CD4-positive, alpha-beta T cell treated with Interleukin-17A for 4 hours (primary cell): ENCODE data around the gene STXBP6.

Experiments
- DNase-seq: peaks from one replicate; pipeline ENCODE4 v3.0.0-alpha.2; 2020; ENCODE audit warnings: mixed read lengths

Gene STXBP6

GRCh38 chr14:25050269-25051150 lies 563 bp upstream of the STXBP6 start:
- no peak for DNase-seq

- DNase-seq: no peak
These were observed 817 bp downstream of the STXBP6 start for GRCh38 chr14:25049093-25049567.

GRCh38 chr14:25048170-25049016 lies 1.6 kb downstream of the STXBP6 start:
- DNase-seq: no peak

GRCh38 chr14:25046301-25046943 lies 3.5 kb downstream of the STXBP6 start:
- no peak for DNase-seq

- DNase-seq: no peak
These were observed 5.7 kb downstream of the STXBP6 start for GRCh38 chr14:25044106-25044698.

- DNase-seq: no peak
These were observed 7.3 kb downstream of the STXBP6 start for GRCh38 chr14:25042362-25043299.

GRCh38 chr14:25041898-25042297 lies 8.0 kb downstream of the STXBP6 start:
- DNase-seq: no peak

- no peak for DNase-seq
These were observed 8.5 kb downstream of the STXBP6 start for GRCh38 chr14:25041484-25041883.

- no peak for DNase-seq
These were observed 10.0 kb downstream of the STXBP6 start for GRCh38 chr14:25039933-25040332.

- DNase-seq: no peak
These were observed 11.8 kb downstream of the STXBP6 start for GRCh38 chr14:25038044-25038668.

- no peak for DNase-seq
These were observed 12.9 kb downstream of the STXBP6 start for GRCh38 chr14:25037032-25037431.

- no peak for DNase-seq
These were observed 14.9 kb downstream of the STXBP6 start for GRCh38 chr14:25034803-25035681.

GRCh38 chr14:25033358-25033757 lies 16.6 kb downstream of the STXBP6 start:
- DNase-seq: no peak

- no peak for DNase-seq
These were observed 17.7 kb downstream of the STXBP6 start for GRCh38 chr14:25032092-25032784.

GRCh38 chr14:25026476-25027137 lies 23.3 kb downstream of the STXBP6 start:
- no peak for DNase-seq

- no peak for DNase-seq
These were observed 30.1 kb downstream of the STXBP6 start for GRCh38 chr14:25019892-25020291.

GRCh38 chr14:25017562-25017961 lies 32.4 kb downstream of the STXBP6 start:
- DNase-seq: no peak

- DNase-seq: no peak
These were observed 34.2 kb downstream of the STXBP6 start for GRCh38 chr14:25015761-25016160.

- no peak for DNase-seq
These were observed 35.5 kb downstream of the STXBP6 start for GRCh38 chr14:25014440-25014839.
